MM.1S (cell line): ENCODE data around the gene GAS2L1.

Experiments used
- DNase-seq: peaks from one replicate; pipeline ENCODE4 v3.0.0-alpha.2; 2015
- H2AFZ ChIP-seq: fragments of 300-600 bp; sonication (generic); 2 replicates; pipeline ENCODE4 v1.6.0; 2016; ENCODE audit warnings: antibody characterized with exemption, low read length
- H3F3A ChIP-seq: fragments of 300-600 bp; sonication (generic); 2 replicates; pipeline ENCODE4 v1.6.1; 2016; ENCODE audit warnings: mild to moderate bottlenecking, antibody characterized with exemption, low read length, moderate library complexity, mixed read lengths; ENCODE audit not compliant: insufficient read depth
- H3K27ac ChIP-seq: fragments of 300-600 bp; sonication (generic); 2 replicates; pipeline ENCODE4 v1.5.1; 2016; ENCODE audit warnings: mild to moderate bottlenecking, low read length
- H3K27me3 ChIP-seq: fragments of 300-600 bp; sonication (generic); replicated peaks from 2 replicates; pipeline ENCODE4 v1.6.0; 2016; ENCODE audit warnings: low read length; ENCODE audit not compliant: insufficient read depth
- H3K36me3 ChIP-seq: fragments of 300-600 bp; sonication (generic); replicated peaks from 2 replicates; pipeline ENCODE4 v1.6.1; 2016; ENCODE audit warnings: mild to moderate bottlenecking, low read length, mixed read lengths; ENCODE audit not compliant: insufficient read depth
- H3K4me1 ChIP-seq: fragments of 300-600 bp; sonication (generic); 2 replicates; pipeline ENCODE4 v1.6.1; 2016; ENCODE audit warnings: low read length, mixed read lengths
- H3K4me2 ChIP-seq: fragments of 300-600 bp; sonication (generic); 2 replicates; pipeline ENCODE4 v1.6.0; 2016; ENCODE audit warnings: low read depth, low read length
- H3K4me3 ChIP-seq: fragments of 300-600 bp; sonication (generic); 2 replicates; pipeline ENCODE4 v1.5.1; 2016; ENCODE audit warnings: low read length, mixed read lengths
- H3K79me2 ChIP-seq: fragments of 300-600 bp; sonication (generic); 2 replicates; pipeline ENCODE4 v1.6.1; 2016; ENCODE audit warnings: mixed run types, low read length, mixed read lengths
- H3K9ac ChIP-seq: fragments of 300-600 bp; sonication (generic); 2 replicates; pipeline ENCODE4 v1.6.1; 2016; ENCODE audit warnings: low read length, mixed read lengths
- H3K9me2 ChIP-seq: fragments of 300-600 bp; sonication (generic); replicated peaks from 2 replicates; pipeline ENCODE4 v1.6.1; 2016; ENCODE audit warnings: mild to moderate bottlenecking, low read length, mixed read lengths; ENCODE audit not compliant: insufficient read depth
- H3K9me3 ChIP-seq: fragments of 300-600 bp; sonication (generic); replicated peaks from 2 replicates; pipeline ENCODE4 v1.6.1; 2016; ENCODE audit warnings: mild to moderate bottlenecking, low read length, mixed read lengths; ENCODE audit not compliant: insufficient read depth
- H4K20me1 ChIP-seq: fragments of 300-600 bp; sonication (generic); 2 replicates; pipeline ENCODE4 v1.6.1; 2016; ENCODE audit warnings: mild to moderate bottlenecking, low read length, moderate library complexity, mixed read lengths; ENCODE audit not compliant: insufficient read depth
- CTCF ChIP-seq: fragments of 300-600 bp; sonication (generic); IDR thresholded peaks from 2 replicates; pipeline ENCODE4 v1.5.1; 2016; ENCODE audit warnings: antibody characterized with exemption, low read length, mixed read lengths
- EZH2 ChIP-seq: fragments of 300-600 bp; sonication (generic); optimal IDR thresholded peaks from 2 replicates; pipeline ENCODE3; 2017; ENCODE audit warnings: low read depth, mild to moderate bottlenecking, antibody characterized with exemption, low read length, mixed read lengths
- EZH2phosphoT487 ChIP-seq: fragments of 300-600 bp; sonication (generic); IDR thresholded peaks from 2 replicates; pipeline ENCODE4 v1.6.1; 2018; ENCODE audit warnings: antibody characterized with exemption, low read length

Gene GAS2L1

GRCh38 chr22:29313126-29313575 is 6.7 kb downstream of the GAS2L1 start:
- DNase-seq: no peak
- H4K20me1 ChIP-seq: no peaks in the 10 kb centered on the region
- no peaks in the 10 kb centered on the region for H3K79me2 ChIP-seq
- H2AFZ ChIP-seq: no peak overlapping the region
- H3K36me3 ChIP-seq: no peaks in the 10 kb centered on the region
- no peaks in the 10 kb centered on the region for H3F3A ChIP-seq
- no peaks in the 10 kb centered on the region for H3K9me2 ChIP-seq
- no peak overlapping the region for H3K4me2 ChIP-seq
- no peak overlapping the region for H3K9ac ChIP-seq
- TF ChIP-seq EZH2 (no peak), CTCF (peak; percentile 42)
- no peak overlapping the region for H3K4me3 ChIP-seq
- no peaks in the 10 kb centered on the region for H3K9me3 ChIP-seq
- H3K4me1 ChIP-seq: no peaks in the 10 kb centered on the region
- peaks cover 51% of the 10 kb centered on the region for H3K27me3 ChIP-seq
- no peak overlapping the region for H3K27ac ChIP-seq

DNA sequence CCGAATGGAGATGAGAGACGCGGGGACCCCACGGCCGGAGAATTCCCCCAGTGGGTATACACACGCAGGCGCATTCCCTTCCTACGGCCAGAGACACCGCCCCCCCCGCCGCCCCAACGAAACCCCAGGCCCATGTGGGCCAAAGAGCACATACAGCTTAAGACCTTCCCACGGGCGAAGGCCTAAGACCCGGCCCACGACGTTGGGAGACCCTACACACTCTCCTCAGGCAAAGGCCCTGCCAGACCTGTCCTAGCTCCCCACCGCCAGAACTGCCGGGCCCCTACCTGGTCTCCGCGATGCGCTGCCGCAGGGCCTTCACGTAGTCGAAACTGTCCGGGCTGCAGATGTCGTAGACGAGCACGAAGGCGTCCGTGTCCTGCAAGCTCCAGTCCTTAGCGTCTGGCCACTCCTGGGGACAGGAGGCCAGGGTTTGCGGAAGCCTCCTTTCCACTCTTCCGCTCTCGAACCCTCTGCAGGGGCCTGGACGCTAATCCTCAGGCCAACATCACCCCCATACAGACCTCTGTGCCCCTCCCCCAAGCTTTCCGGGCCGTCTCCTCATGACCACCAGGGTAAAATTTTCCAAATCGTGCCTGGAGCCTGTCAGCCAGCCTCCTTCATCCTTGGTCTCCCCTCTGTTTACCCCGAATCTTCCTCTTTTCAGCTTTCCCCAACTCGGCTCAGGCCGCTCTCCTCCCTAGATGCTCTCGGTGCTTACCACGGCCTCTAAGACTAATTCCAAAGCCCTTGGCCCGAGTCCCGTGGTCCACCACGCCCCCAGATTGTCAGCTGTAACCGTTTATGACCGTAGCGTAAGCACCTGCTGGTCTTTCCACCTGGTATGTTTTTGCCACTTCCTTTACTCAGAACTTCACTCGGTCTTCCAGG is 7.4 kb downstream of the GAS2L1 start:
- no peak overlapping the region for H3K9ac ChIP-seq
- H3K36me3 ChIP-seq: no peaks in the 10 kb centered on the region
- H4K20me1 ChIP-seq: no peaks in the 10 kb centered on the region
- H3F3A ChIP-seq: no peaks in the 10 kb centered on the region
- H3K9me3 ChIP-seq: no peaks in the 10 kb centered on the region
- peaks cover 51% of the 10 kb centered on the region for H3K27me3 ChIP-seq
- H2AFZ ChIP-seq: no peak overlapping the region
- no peaks in the 10 kb centered on the region for H3K4me1 ChIP-seq
- H3K9me2 ChIP-seq: no peaks in the 10 kb centered on the region
- TF ChIP-seq CTCF (no peak), EZH2phosphoT487 (no peak), EZH2 (no peak)
- no peak overlapping the region for H3K4me2 ChIP-seq
- H3K4me3 ChIP-seq: no peak overlapping the region
- H3K27ac ChIP-seq: no peak overlapping the region
- DNase-seq: no peak
- no peaks in the 10 kb centered on the region for H3K79me2 ChIP-seq

- no peaks in the 10 kb centered on the region for H3K79me2 ChIP-seq
- peaks cover 51% of the 10 kb centered on the region for H3K27me3 ChIP-seq
- no peaks in the 10 kb centered on the region for H4K20me1 ChIP-seq
- DNase-seq: no peak
- H3K27ac ChIP-seq: no peak overlapping the region
- H3K4me2 ChIP-seq: no peak overlapping the region
- H3K9ac ChIP-seq: no peak overlapping the region
- H3K9me2 ChIP-seq: no peaks in the 10 kb centered on the region
- no peaks in the 10 kb centered on the region for H3K9me3 ChIP-seq
- H3K36me3 ChIP-seq: no peaks in the 10 kb centered on the region
- no peaks in the 10 kb centered on the region for H3F3A ChIP-seq
- no peak overlapping the region for H3K4me3 ChIP-seq
- no peak overlapping the region for H2AFZ ChIP-seq
- TF ChIP-seq CTCF: no peak
- no peak for TF ChIP-seq EZH2
- no peak for TF ChIP-seq EZH2phosphoT487
- no peaks in the 10 kb centered on the region for H3K4me1 ChIP-seq
Measured at GRCh38 chr22:29314537-29315285, 8.3 kb downstream of the GAS2L1 start.
